Ishikawa (cell line): ENCODE results near the gene IFIT5.

Experiments used
- CEBPB ChIP-seq: IDR thresholded peaks from 2 replicates; pipeline ENCODE4 v1.6.1; 2012
- CREB1 ChIP-seq: IDR thresholded peaks from 2 replicates; pipeline ENCODE4 v1.6.1; 2012; ENCODE audit warnings: low read depth
- EGR1 ChIP-seq: IDR thresholded peaks from 2 replicates; pipeline ENCODE4 v1.6.1; 2012
- EP300 ChIP-seq: IDR thresholded peaks from 2 replicates; pipeline ENCODE4 v1.6.1; 2012; ENCODE audit warnings: borderline replicate concordance
- FOXM1 ChIP-seq: IDR thresholded peaks from 2 replicates; pipeline ENCODE4 v1.6.1; 2012; ENCODE audit warnings: low read depth, borderline replicate concordance
- MAX ChIP-seq: IDR thresholded peaks from 2 replicates; pipeline ENCODE4 v1.6.1; 2012
- NFIC ChIP-seq: IDR thresholded peaks from 2 replicates; pipeline ENCODE4 v1.6.1; 2012
- RAD21 ChIP-seq: IDR thresholded peaks from 2 replicates; pipeline ENCODE4 v1.6.1; 2012; ENCODE audit warnings: low read depth
- REST ChIP-seq: IDR thresholded peaks from 2 replicates; pipeline ENCODE4 v1.6.1; 2012; ENCODE audit warnings: low read depth, mild to moderate bottlenecking
- TAF1 ChIP-seq: IDR thresholded peaks from 2 replicates; pipeline ENCODE4 v1.6.1; 2012; ENCODE audit warnings: low read depth, mild to moderate bottlenecking
- TCF12 ChIP-seq: IDR thresholded peaks from 2 replicates; pipeline ENCODE4 v1.6.1; 2012; ENCODE audit warnings: low read depth
- TEAD4 ChIP-seq: IDR thresholded peaks from 2 replicates; pipeline ENCODE4 v1.6.1; 2012
- YY1 ChIP-seq: IDR thresholded peaks from 2 replicates; pipeline ENCODE4 v1.6.1; 2012; ENCODE audit warnings: low read depth
- ZBTB7A ChIP-seq: IDR thresholded peaks from 2 replicates; pipeline ENCODE4 v1.6.1; 2012; ENCODE audit warnings: low read depth
- TF ChIP-seq, protein P1 (sequence below): IDR thresholded peaks from 2 replicates; pipeline ENCODE4 v1.6.1; 2012

The IFIT5 gene

GRCh38 chr10:89426230-89426868 lies 12.0 kb downstream of the IFIT5 start:
- TF ChIP-seq RAD21 (peak; percentile 99), EP300 (no peak)

DNA sequence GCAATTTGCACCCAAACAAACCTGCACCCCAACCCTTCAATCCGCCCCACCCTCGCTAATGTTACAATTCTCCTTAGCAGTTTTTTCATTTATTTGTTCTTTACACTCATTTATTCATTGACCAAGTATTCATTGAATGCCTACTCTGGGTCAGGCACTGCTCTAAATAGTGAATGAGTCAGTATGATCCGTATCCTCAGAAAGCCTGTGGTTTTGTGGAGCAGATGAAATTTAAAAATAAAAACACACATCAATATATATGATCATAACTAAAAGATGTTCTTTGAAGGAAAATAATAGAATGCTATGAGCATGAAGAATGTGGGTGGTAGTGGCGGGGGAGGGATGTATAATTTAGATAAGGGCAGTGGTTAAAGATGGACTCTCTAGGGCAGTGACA lies 13.3 kb downstream of the IFIT5 start:
- TF ChIP-seq NFIC: no peak
- TF ChIP-seq TCF12: no peak
- no peak for TF ChIP-seq REST
- TF ChIP-seq TEAD4: no peak
- no peak for TF ChIP-seq CEBPB
- no peak for TF ChIP-seq EGR1
- no peak for TF ChIP-seq EP300
- TF ChIP-seq, protein P1, sequence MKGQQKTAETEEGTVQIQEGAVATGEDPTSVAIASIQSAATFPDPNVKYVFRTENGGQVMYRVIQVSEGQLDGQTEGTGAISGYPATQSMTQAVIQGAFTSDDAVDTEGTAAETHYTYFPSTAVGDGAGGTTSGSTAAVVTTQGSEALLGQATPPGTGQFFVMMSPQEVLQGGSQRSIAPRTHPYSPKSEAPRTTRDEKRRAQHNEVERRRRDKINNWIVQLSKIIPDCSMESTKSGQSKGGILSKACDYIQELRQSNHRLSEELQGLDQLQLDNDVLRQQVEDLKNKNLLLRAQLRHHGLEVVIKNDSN: no peak
- no peak for TF ChIP-seq FOXM1
- no peak for TF ChIP-seq ZBTB7A
- TF ChIP-seq RAD21: no peak
- no peak for TF ChIP-seq YY1
- TF ChIP-seq MAX: no peak
- TF ChIP-seq CREB1: no peak
- TF ChIP-seq TAF1: no peak

DNA sequence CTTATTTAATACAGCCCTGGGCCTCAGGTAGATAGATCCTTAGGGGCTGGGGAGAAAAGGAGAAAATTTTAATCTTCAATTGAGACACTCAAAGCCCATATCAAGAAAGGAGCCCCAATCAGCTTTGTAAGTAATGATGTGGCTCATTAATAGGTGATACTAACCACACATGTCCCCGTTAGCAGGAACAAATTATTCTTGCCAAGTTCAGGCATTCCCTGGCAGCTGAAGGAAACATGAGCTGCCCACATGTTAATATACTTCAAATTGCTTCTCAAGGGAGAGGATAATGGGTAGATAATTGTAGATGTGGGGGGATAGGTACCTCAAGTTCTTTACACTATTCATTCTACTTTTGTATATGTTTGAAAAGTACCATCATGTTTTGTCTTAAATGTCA lies 14.5 kb downstream of the IFIT5 start:
- TF ChIP-seq, protein P1: no peak
- TF ChIP-seq TAF1 (no peak), CEBPB (no peak), FOXM1 (no peak), CREB1 (no peak), RAD21 (no peak), NFIC (no peak), MAX (no peak), REST (no peak), TEAD4 (no peak), TCF12 (no peak), YY1 (no peak), EP300 (no peak), ZBTB7A (no peak), EGR1 (no peak)

- TF ChIP-seq REST (no peak), RAD21 (peak; percentile 9; the same call in 1 of the 2 replicates), TCF12 (peak; percentile 59), EP300 (peak; percentile 76), MAX (peak; percentile 41; the same call in 1 of the 2 replicates), CEBPB (no peak), TAF1 (no peak; the same call in 1 of the 2 replicates), CREB1 (no peak), NFIC (peak; percentile 97), TEAD4 (peak; percentile 93), EGR1 (no peak), FOXM1 (peak; percentile 44; the same call in 1 of the 2 replicates), YY1 (no peak), ZBTB7A (no peak)
- TF ChIP-seq, protein P1: no peak
Observed at GRCh38 chr10:89431977-89432376, 17.6 kb downstream of the IFIT5 start.
